Fibroblast of skin of left biceps (primary cell): ENCODE results near the gene KCTD2.
"Not testable (repeated sequence)": the region's sequence is repeated elsewhere in the genome, so short reads cannot be mapped to it uniquely, and the experiment has no call there.

Experiments used
- DNase-seq, 2 experiments: peaks; one replicate each; pipeline ENCODE4 v3.0.0-alpha.2; 2013; ENCODE audit warnings: low read depth in 2 of 2

The KCTD2 gene

GRCh38 chr17:75046407-75047289 is at the start of gene KCTD2, which contains the start of gene ATP5PD:
TSS of gene KCTD2 (plus strand) at chr17:75047225. CDS start at chr17:75047251, 26 bp downstream.
TSS of gene ATP5PD (minus strand) at chr17:75046969. CDS start at chr17:75042650, 4,319 bp downstream.
- DNase-seq: peak; percentile 90 to 91

- no peak for DNase-seq
These were observed 48.2 kb upstream of the KCTD2 start for GRCh38 chr17:74998783-74999182.

GRCh38 chr17:74999523-74999922 is 47.5 kb upstream of the KCTD2 start:
- no peak for DNase-seq

GRCh38 chr17:75001915-75002843 is 44.8 kb upstream of the KCTD2 start:
- no peak for DNase-seq

- DNase-seq: no peak
These were observed 43.7 kb upstream of the KCTD2 start for GRCh38 chr17:75003070-75003956.

- no peak for DNase-seq
These were observed 43.1 kb upstream of the KCTD2 start for GRCh38 chr17:75003957-75004355.

GRCh38 chr17:75004371-75004770 is 42.7 kb upstream of the KCTD2 start:
- DNase-seq: no peak

- DNase-seq: no peak
These were observed 41.7 kb upstream of the KCTD2 start for GRCh38 chr17:75005291-75005690.

GRCh38 chr17:75006084-75006483 is 40.9 kb upstream of the KCTD2 start:
- DNase-seq: not testable (repeated sequence)

GRCh38 chr17:75006653-75007052 is 40.4 kb upstream of the KCTD2 start:
- DNase-seq: no peak

GRCh38 chr17:75008373-75008772 is 38.7 kb upstream of the KCTD2 start:
- no peak for DNase-seq

GRCh38 chr17:75009139-75009724 is 37.8 kb upstream of the KCTD2 start:
- DNase-seq: no peak

GRCh38 chr17:75010683-75011400 is 36.2 kb upstream of the KCTD2 start:
- no peak for DNase-seq

- no peak for DNase-seq
These were observed 35.5 kb upstream of the KCTD2 start for GRCh38 chr17:75011401-75012095.

GRCh38 chr17:75012096-75012345 is 35.0 kb upstream of the KCTD2 start:
- DNase-seq: no peak

- peak in 1 of 2 experiments; percentile 56 for DNase-seq
These were observed 34.5 kb upstream of the KCTD2 start, which contains the start of gene MRPL58 for GRCh38 chr17:75012346-75013091. TSS of gene MRPL58 (plus strand) at chr17:75012670. CDS start at chr17:75012687, 17 bp downstream.

GRCh38 chr17:75013092-75013559 is 33.9 kb upstream of the KCTD2 start:
- no peak for DNase-seq

GRCh38 chr17:75019146-75019545 is 27.9 kb upstream of the KCTD2 start:
- no peak for DNase-seq

GRCh38 chr17:75019710-75020109 is 27.3 kb upstream of the KCTD2 start:
- DNase-seq: no peak
